ENCODE results near the gene TFAP2E. TPM values are rescaled to one million over a fixed set of nuclear protein-coding genes. Genes with fewer than 3 reads are reported as not detected.

The TFAP2E gene
- total and polyA plus RNA-seq, 4 donors, result 0.07 to 0.21 (median 0.09) TPM

GRCh38 chr1:35574655-35575415, 1.7 kb downstream of the TFAP2E start:
- no peaks in the 10 kb centered on the region for H3K36me3 ChIP-seq (ENCODE audit: control insufficient read depth in 4 of 4, insufficient read depth in 3 of 4, low read depth in 1 of 4, low read length in 3 of 4)
- no peak overlapping the region for H3K27ac ChIP-seq (ENCODE audit: low read depth in 1 of 2, low read length in 2 of 2)
- DNase-seq (ENCODE audit: low spot score), result no peak
- no peaks in the 10 kb centered on the region for H3K9me3 ChIP-seq (ENCODE audit: control insufficient read depth in 4 of 4, low read length in 3 of 4)
- WGBS, result 63% methylated on average over 30 of the region's 30 CpGs
- TF ChIP-seq SP1 (IDR thresholded peaks at IDR 0.05) (no peak), MAX (IDR thresholded peaks at IDR 0.05) (no peak), RXRA (IDR thresholded peaks at IDR 0.05) (no peak), CTCF (IDR thresholded peaks at IDR 0.05; ENCODE audit: low read depth, low read length, missing input control) (no peak), TAF1 (conservative IDR thresholded peaks at IDR 0.05) (no peak), GABPA (IDR thresholded peaks at IDR 0.05 in 1 of 2, conservative IDR thresholded peaks at IDR 0.05 in 1 of 2) (no peak), FOXA1 (IDR thresholded peaks at IDR 0.05) (no peak)
- peaks cover 4 to 19% (median 14%) of the 10 kb centered on the region in 4 donors for H3K4me1 ChIP-seq (ENCODE audit: control insufficient read depth in 4 of 4, insufficient read depth in 4 of 4, low read length in 3 of 4)
- H3K27me3 ChIP-seq (ENCODE audit: control insufficient read depth in 4 of 4, insufficient read depth in 4 of 4, low read length in 3 of 4), result peaks cover 0 to 6% (median 3%) of the 10 kb centered on the region in 4 donors
- H3K9ac ChIP-seq (ENCODE audit: low read depth in 1 of 2, low read length in 2 of 2), result no peak overlapping the region
- no peak overlapping the region for H3K4me3 ChIP-seq (ENCODE audit: low read depth in 1 of 3, low read length in 3 of 3)

- no peak overlapping the region for H3K4me3 ChIP-seq (ENCODE audit: low read depth in 1 of 3, low read length in 3 of 3)
- H3K27me3 ChIP-seq (ENCODE audit: control insufficient read depth in 4 of 4, insufficient read depth in 4 of 4, low read length in 3 of 4), result peaks cover 0 to 6% (median 3%) of the 10 kb centered on the region in 4 donors
- DNase-seq (ENCODE audit: low spot score), result no peak
- 92% methylated on average over 5 of the region's 5 CpGs for WGBS
- no peak overlapping the region for H3K9ac ChIP-seq (ENCODE audit: low read depth in 1 of 2, low read length in 2 of 2)
- H3K4me1 ChIP-seq (ENCODE audit: control insufficient read depth in 4 of 4, insufficient read depth in 4 of 4, low read length in 3 of 4), result peaks cover 4 to 19% (median 14%) of the 10 kb centered on the region in 4 donors
- TF ChIP-seq MAX (IDR thresholded peaks at IDR 0.05) (no peak), RXRA (IDR thresholded peaks at IDR 0.05) (no peak), JUND (IDR thresholded peaks at IDR 0.05) (no peak), FOXA1 (IDR thresholded peaks at IDR 0.05) (no peak), FOXA2 (IDR thresholded peaks at IDR 0.05) (no peak), RAD21 (IDR thresholded peaks at IDR 0.05) (no peak), CTCF (IDR thresholded peaks at IDR 0.05; ENCODE audit: low read depth, low read length, missing input control) (no peak), ATF3 (IDR thresholded peaks at IDR 0.05) (no peak)
- H3K9me3 ChIP-seq (ENCODE audit: control insufficient read depth in 4 of 4, low read length in 3 of 4), result no peaks in the 10 kb centered on the region
- no peak overlapping the region for H3K27ac ChIP-seq (ENCODE audit: low read depth in 1 of 2, low read length in 2 of 2)
- no peaks in the 10 kb centered on the region for H3K36me3 ChIP-seq (ENCODE audit: control insufficient read depth in 4 of 4, insufficient read depth in 3 of 4, low read depth in 1 of 4, low read length in 3 of 4)
Measured at GRCh38 chr1:35575416-35575958, 2.4 kb downstream of the TFAP2E start.
